GM21423 (cell line): ENCODE data around the gene NAV2.

Experiments
- ATAC-seq: cut with Tn5 transposase; IDR thresholded peaks from one replicate; pipeline ENCODE4 v1.9.1; 2021; ENCODE audit warnings: mild to moderate bottlenecking, moderate library complexity; ENCODE audit not compliant: unreplicated experiment

The NAV2 gene

GRCh38 chr11:19714387-19715363 lies 2.0 kb downstream of the NAV2 start:
- no peak for ATAC-seq

- ATAC-seq: no peak
Measured at GRCh38 chr11:19715373-19715772, 2.7 kb downstream of the NAV2 start.

GRCh38 chr11:19718051-19718450 lies 5.4 kb downstream of the NAV2 start:
- no peak for ATAC-seq

DNA sequence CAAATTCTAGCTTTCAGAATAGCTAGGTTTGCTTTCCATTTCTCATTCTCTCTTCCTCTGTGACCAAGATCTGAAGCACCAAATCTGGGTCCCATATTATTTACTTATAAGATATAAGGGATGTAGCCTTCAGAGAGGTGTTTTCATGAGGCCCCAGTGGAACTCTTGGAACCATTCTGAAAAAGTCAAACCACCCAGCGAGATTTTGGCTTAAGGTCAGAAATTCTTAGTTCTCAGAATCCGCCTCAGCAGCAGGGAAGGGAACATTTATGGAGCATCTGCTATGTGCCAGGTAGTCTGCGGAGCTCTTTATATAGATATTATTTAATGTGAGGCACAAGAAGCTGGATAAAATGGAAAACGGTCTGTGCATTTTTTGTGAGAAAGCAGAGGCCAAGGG lies 6.3 kb downstream of the NAV2 start:
- no peak for ATAC-seq

GRCh38 chr11:19719960-19720359 lies 7.3 kb downstream of the NAV2 start:
- no peak for ATAC-seq

DNA sequence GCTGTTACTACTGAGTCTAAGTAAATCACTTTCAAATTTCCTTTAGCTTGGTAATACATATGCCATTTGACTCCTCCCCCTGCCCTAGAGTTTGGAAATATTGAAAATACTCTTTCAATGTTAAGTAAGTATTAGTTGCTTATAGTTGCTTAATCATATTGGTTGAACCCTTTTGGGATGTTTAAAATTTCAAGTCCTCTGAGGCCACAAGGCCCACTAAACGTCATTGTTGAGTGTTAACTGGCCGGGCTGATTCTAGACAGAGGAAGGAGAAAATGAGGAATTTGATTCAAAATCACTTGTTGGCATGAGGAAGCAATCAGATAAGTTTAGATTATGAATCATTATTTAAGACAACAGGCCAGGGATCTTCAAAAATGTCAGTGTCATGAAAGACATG lies 8.5 kb downstream of the NAV2 start:
- no peak for ATAC-seq

GRCh38 chr11:19722702-19723101 lies 10.1 kb downstream of the NAV2 start:
- no peak for ATAC-seq

DNA sequence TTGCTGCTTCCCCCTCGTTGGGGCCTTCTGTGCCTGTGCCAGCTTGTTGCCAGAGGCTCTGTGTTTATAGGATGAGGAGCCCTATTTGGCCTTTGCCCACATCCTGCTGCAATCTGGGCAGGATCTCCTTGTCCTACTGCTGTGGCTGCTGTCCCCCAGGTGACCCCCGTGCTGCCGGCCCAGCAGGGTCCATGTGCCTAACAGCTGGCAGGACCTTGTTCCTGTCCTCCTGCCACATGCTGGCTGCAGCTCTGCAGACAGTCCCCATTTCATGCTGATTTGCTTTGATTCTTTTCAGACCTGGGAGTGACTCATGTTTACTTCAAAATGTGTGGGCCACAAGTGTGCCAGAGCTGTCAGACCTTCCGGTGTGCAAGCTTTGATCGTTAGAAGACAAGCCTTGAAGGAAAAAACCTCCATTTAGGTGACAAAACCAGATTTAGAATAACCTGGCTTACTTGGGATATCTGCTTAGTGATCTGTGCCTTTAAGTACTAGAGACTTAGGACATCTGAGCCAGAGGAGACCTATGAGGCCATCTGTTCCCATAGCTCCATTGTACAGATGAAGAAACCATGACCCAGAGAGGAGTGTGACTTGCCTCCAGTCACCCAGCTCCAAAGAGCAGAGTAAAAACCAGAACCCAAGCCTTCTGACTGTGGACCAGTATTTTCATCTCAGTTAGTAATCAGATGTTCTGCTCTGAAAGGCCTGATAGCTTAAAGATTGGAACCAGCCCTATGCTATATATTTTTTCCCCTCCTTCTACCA lies 11.1 kb downstream of the NAV2 start:
- no peak for ATAC-seq

DNA sequence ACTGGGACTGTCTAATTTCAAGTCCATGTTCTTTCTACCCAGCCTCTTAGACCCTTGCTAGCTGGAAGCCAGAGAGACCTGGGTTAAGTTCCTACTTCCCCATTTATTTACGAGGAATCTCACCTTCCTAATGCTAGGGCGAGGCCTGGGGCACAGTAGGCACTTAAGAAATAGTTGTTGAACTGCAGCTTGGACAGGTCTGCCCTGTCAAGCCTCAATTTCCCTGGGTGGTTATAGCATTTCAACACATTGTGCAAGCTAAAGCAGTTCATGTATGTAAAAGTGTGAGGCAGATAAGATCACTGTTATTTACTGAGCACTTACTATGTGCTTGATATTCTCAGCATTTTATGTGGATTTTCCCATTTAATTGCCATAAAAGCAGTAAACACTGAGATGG lies 12.1 kb downstream of the NAV2 start:
- no peak for ATAC-seq

DNA sequence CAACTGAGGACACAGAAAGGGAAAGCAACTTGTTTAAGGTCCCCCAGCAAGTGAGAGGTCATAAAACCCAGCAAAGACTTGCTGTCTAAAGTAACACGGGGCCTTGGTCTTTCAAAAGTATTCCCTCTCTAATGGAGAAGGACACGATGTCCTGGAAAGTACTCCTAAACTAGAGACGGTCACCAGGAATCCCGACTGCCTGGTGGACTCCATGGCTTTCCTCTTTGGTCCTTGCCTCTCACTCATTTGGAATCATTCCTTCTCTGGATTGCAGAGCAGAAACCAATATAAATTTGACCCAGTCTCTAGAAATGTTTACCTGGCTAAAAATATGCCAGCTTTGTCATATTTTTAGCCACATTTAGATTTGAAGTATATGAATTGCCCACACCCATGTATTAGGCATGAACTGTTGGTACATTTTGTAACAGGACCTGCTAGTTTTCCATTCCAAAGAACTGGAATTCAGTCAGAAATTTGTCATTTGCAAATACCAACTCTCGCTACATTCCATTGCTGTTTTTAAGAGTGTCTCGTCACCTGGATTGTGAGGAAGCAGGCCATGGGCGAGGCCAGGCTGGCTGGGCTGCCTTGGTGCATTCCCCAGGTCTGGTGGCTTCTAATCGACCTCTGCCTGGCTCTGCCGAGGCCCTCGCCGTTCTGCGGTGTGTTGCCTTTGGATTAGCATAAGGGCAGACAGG lies 12.9 kb downstream of the NAV2 start:
- no peak for ATAC-seq

GRCh38 chr11:19727246-19727645 lies 14.6 kb downstream of the NAV2 start:
- ATAC-seq: no peak

DNA sequence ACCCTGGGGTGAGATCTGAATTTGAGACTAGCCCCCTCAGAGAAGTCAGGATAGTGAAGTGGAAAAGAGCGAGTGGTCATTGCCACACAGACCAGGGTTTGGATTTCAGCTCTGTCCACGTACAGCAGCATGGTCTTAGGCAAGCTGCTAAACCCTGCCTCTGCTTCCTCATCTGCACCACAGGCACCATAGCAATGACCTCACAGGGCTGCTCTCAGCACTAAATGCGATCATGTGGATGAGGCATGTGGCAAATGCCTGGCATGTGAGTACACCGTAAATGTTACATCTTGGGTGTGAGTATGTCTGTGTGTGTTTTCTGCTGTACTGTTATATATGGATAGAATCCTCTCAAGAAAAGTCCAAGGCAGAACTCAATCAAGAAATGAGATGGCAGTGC lies 15.8 kb downstream of the NAV2 start:
- ATAC-seq: no peak

DNA sequence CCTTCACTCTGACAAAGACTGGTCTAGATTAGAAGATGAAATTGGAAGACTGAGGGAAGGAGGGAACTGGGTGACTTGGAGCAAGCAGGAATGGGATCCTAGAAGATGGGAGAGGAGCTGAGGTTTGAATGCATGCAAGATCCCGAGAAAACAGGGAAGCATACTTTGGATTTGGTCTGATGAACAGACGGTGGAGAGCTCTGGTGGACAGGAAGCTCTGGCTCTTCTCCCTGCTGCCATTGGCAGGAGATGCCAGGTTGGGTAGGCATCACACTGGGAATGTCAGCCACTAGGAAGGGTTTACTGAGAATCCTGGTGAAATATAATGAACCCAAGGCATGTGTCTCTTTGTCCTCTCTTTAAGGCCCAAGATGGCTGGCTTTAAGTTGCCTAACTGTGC lies 16.5 kb downstream of the NAV2 start:
- ATAC-seq: no peak

GRCh38 chr11:19730373-19730772 lies 17.7 kb downstream of the NAV2 start:
- no peak for ATAC-seq

GRCh38 chr11:19734171-19734570 lies 21.5 kb downstream of the NAV2 start:
- ATAC-seq: no peak

DNA sequence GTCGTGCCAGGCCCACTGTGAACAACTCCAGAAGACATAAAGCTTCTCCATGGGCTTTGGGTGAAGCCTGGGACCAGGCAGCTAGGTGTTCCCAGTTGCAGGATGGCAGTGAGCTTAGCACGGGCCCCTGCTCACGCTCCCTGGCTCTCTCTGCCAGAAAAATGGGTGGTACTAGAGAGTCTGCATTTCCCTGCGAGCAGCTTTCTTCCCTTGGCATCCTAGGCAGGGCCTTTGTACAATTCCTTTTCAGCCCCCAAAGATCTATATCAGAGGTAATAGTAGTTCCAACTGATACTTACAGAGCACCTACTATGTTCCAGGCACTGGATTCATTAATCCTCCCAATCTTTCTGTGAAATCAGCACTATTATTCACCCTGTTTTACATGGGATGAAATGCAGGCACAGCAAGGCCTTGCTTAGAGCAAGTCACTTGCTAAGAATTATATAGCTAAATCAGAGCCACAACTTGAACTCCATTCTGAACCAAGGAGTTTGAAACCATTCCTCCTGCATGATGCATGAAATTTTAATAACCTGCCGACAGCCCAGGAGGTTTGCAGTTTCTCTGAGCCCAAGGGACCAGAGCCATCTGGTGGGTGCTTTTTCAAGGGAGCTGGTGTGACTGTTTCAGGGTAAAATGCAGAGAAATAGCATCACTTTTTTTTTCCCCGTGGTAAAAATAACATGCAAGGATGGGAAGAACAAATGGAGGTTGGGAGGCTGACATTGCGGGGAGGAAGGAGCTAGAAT lies 22.7 kb downstream of the NAV2 start:
- no peak for ATAC-seq

- ATAC-seq: no peak
Measured at GRCh38 chr11:19735909-19736498, 23.4 kb downstream of the NAV2 start.

- ATAC-seq: no peak
Measured at GRCh38 chr11:19736831-19737230, 24.2 kb downstream of the NAV2 start.

GRCh38 chr11:19737575-19737974 lies 24.9 kb downstream of the NAV2 start:
- no peak for ATAC-seq

- no peak for ATAC-seq
Measured at GRCh38 chr11:19738124-19738523, 25.5 kb downstream of the NAV2 start.
